SK-N-SH treated with all-trans-retinoic acid at 6 μM for 48 hours (cell line): ENCODE results near the gene ACKR3.

Source experiments
- ATAC-seq: fragments of 200-7000 bp; cut with Tn5 transposase; 3 replicates; pipeline ENCODE4 v1.9.1; 2020; ENCODE audit warnings: mild to moderate bottlenecking, moderate library complexity
- ARNTL ChIP-seq: fragments of 450-650 bp; formaldehyde crosslinking; IDR thresholded peaks from 2 replicates; pipeline ENCODE4 v1.5.0; 2020; ENCODE audit warnings: low read depth, mild to moderate bottlenecking, moderate library complexity, borderline replicate concordance
- BACH2 ChIP-seq: fragments of 250-450 bp; sonication (Bioruptor Pico); IDR thresholded peaks from 2 replicates; pipeline ENCODE4 v1.9.0; 2021; ENCODE audit warnings: mild to moderate bottlenecking, borderline replicate concordance
- CSDC2 ChIP-seq: fragments of 250-450 bp; sonication (Bioruptor Pico); IDR thresholded peaks from 2 replicates; pipeline ENCODE4 v1.5.0; 2020; ENCODE audit warnings: mild to moderate bottlenecking, moderate library complexity
- CSRNP3 ChIP-seq: fragments of 250-450 bp; sonication (Bioruptor Pico); IDR thresholded peaks from 2 replicates; pipeline ENCODE4 v1.5.1; 2021; ENCODE audit warnings: mild to moderate bottlenecking, moderate library complexity
- ESRRG ChIP-seq: fragments of 250-450 bp; sonication (Bioruptor Pico); IDR thresholded peaks from 2 replicates; pipeline ENCODE4 v1.6.1; 2021; ENCODE audit warnings: mild to moderate bottlenecking
- GLIS3 ChIP-seq: fragments of 250-450 bp; sonication (Bioruptor Pico); IDR thresholded peaks from 2 replicates; pipeline ENCODE4 v1.5.0; 2020; ENCODE audit warnings: mild to moderate bottlenecking, moderate library complexity
- OSR1 ChIP-seq: fragments of 250-450 bp; sonication (Bioruptor Pico); IDR thresholded peaks from 2 replicates; pipeline ENCODE4 v1.8.0; 2022; ENCODE audit warnings: moderate library complexity, mild to moderate bottlenecking, inconsistent platforms
- PATZ1 ChIP-seq: fragments of 250-450 bp; sonication (Bioruptor Pico); IDR thresholded peaks from 2 replicates; pipeline ENCODE4 v1.8.0; 2020; ENCODE audit warnings: mild to moderate bottlenecking, moderate library complexity, borderline replicate concordance
- POU6F1 ChIP-seq: fragments of 250-450 bp; sonication (Bioruptor Pico); IDR thresholded peaks from 2 replicates; pipeline ENCODE4 v1.8.0; 2021; ENCODE audit warnings: low read depth, mild to moderate bottlenecking, moderate library complexity, borderline replicate concordance
- PPARA ChIP-seq: fragments of 250-450 bp; sonication (Bioruptor Pico); IDR thresholded peaks from 2 replicates; pipeline ENCODE4 v1.5.0; 2020; ENCODE audit warnings: mild to moderate bottlenecking, borderline replicate concordance
- RARB ChIP-seq: fragments of 250-450 bp; sonication (Bioruptor Pico); IDR thresholded peaks from 2 replicates; pipeline ENCODE4 v1.8.0; 2021; ENCODE audit warnings: mild to moderate bottlenecking, moderate library complexity
- SNAI2 ChIP-seq: fragments of 250-450 bp; sonication (Bioruptor Pico); IDR thresholded peaks from 2 replicates; pipeline ENCODE4 v1.5.0; 2020; ENCODE audit warnings: mild to moderate bottlenecking, moderate library complexity
- TOX ChIP-seq: fragments of 250-450 bp; sonication (Bioruptor Pico); IDR thresholded peaks from 2 replicates; pipeline ENCODE4 v1.8.0; 2021; ENCODE audit warnings: mild to moderate bottlenecking, moderate library complexity, borderline replicate concordance
- TSHZ2 ChIP-seq: fragments of 250-450 bp; sonication (Bioruptor Pico); IDR thresholded peaks from 2 replicates; pipeline ENCODE4 v1.5.0; 2020; ENCODE audit warnings: mild to moderate bottlenecking, moderate library complexity
- ZC3H10 ChIP-seq: fragments of 250-450 bp; sonication (Bioruptor Pico); IDR thresholded peaks from 2 replicates; pipeline ENCODE4 v1.5.1; 2021; ENCODE audit warnings: mild to moderate bottlenecking, moderate library complexity
- ZFP3 ChIP-seq: fragments of 250-450 bp; sonication (Bioruptor Pico); IDR thresholded peaks from 2 replicates; pipeline ENCODE4 v1.5.0; 2020; ENCODE audit warnings: mild to moderate bottlenecking, moderate library complexity
- ZFP30 ChIP-seq: fragments of 450-650 bp; formaldehyde crosslinking; IDR thresholded peaks from 2 replicates; pipeline ENCODE4 v1.5.0; 2022; ENCODE audit warnings: mild to moderate bottlenecking, moderate library complexity
- ZNF565 ChIP-seq: fragments of 450-650 bp; formaldehyde crosslinking; conservative IDR thresholded peaks from 2 replicates; pipeline ENCODE4 v1.5.0; 2020; ENCODE audit warnings: low read depth, mild to moderate bottlenecking, moderate library complexity
- ZNF70 ChIP-seq: fragments of 450-650 bp; formaldehyde crosslinking; IDR thresholded peaks from 2 replicates; pipeline ENCODE4 v1.5.0; 2020; ENCODE audit warnings: mild to moderate bottlenecking, moderate library complexity
- ZNF8 ChIP-seq: fragments of 450-650 bp; formaldehyde crosslinking; IDR thresholded peaks from 2 replicates; pipeline ENCODE4 v1.5.0; 2020; ENCODE audit warnings: mild to moderate bottlenecking, moderate library complexity

ACKR3 gene

GRCh38 chr2:236621786-236622185 is 52.2 kb downstream of the ACKR3 start (continued):
- no peak for TF ChIP-seq CSRNP3 (CRISPR knock-in tag)

GRCh38 chr2:236622201-236622600 is 52.6 kb downstream of the ACKR3 start:
- TF ChIP-seq GLIS3 = no peak
- ATAC-seq = no peak

GRCh38 chr2:236622660-236623059 is 53.0 kb downstream of the ACKR3 start:
- ATAC-seq = no peak
- TF ChIP-seq ESRRG (CRISPR knock-in tag) = no peak
- no peak for TF ChIP-seq CSDC2 (CRISPR knock-in tag)
- no peak for TF ChIP-seq BACH2 (CRISPR knock-in tag)
- TF ChIP-seq TOX (CRISPR knock-in tag) = no peak
- TF ChIP-seq ZFP3 = no peak
- TF ChIP-seq CSRNP3 (CRISPR knock-in tag) = no peak
- no peak for TF ChIP-seq PATZ1
- TF ChIP-seq RARB (CRISPR knock-in tag) = no peak
- no peak for TF ChIP-seq OSR1 (CRISPR knock-in tag)
- no peak for TF ChIP-seq SNAI2 (CRISPR knock-in tag)
- TF ChIP-seq ZNF565 (CRISPR knock-in tag) = no peak
- TF ChIP-seq ZFP30 = no peak
- no peak for TF ChIP-seq ZC3H10 (CRISPR knock-in tag)
- TF ChIP-seq ZNF8 = no peak
- no peak for TF ChIP-seq ZNF70 (CRISPR knock-in tag)
- TF ChIP-seq PPARA (CRISPR knock-in tag) = no peak
- no peak for TF ChIP-seq POU6F1
- no peak for TF ChIP-seq TSHZ2 (CRISPR knock-in tag)

GRCh38 chr2:236623816-236624215 is 54.2 kb downstream of the ACKR3 start:
- no peak for ATAC-seq
- TF ChIP-seq ZNF565 (CRISPR knock-in tag) = no peak
- TF ChIP-seq ZC3H10 (CRISPR knock-in tag) = no peak
- no peak for TF ChIP-seq TSHZ2 (CRISPR knock-in tag)
- no peak for TF ChIP-seq CSDC2 (CRISPR knock-in tag)
- no peak for TF ChIP-seq ZFP30
- TF ChIP-seq POU6F1 = no peak
- TF ChIP-seq GLIS3 = no peak
- TF ChIP-seq PATZ1 = no peak
- TF ChIP-seq ESRRG (CRISPR knock-in tag) = no peak
- no peak for TF ChIP-seq ARNTL
- no peak for TF ChIP-seq TOX (CRISPR knock-in tag)
- no peak for TF ChIP-seq SNAI2 (CRISPR knock-in tag)
- no peak for TF ChIP-seq ZFP3
